ENCODE measurements around the gene ABHD17C.

The ABHD17C gene

DNA sequence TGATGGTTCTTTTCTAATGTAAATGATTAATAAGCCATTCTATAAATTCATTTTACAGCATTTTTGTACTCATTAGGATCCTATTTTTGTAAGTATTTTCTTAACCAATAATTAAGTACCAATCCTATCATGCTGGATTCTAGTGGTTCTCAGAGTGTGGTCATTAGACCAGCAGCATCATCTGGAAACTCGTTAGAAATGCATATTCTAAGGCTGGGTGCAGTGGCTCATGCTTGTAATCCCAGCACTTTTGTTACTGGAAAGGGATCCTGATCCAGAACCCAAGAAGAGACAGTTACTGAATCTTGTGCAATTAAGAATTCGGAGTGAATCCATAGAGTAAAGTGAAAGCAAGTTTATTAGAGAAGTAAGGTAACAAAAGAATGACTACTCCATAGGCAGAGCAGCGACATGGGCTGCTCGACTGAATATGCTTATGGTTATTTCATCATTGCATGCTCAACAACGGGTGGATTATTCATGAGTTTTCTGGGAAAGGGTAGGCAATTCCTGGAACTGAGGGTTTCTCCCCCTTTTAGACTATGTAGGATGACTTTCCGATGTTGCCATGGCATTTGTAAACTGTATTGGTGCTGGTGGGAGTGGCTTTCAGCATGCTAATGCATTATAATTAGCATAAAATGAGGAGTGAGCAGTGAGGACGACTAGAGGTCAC, 74.2 kb downstream of the ABHD17C start:
- DNase-seq, result no peak

DNA sequence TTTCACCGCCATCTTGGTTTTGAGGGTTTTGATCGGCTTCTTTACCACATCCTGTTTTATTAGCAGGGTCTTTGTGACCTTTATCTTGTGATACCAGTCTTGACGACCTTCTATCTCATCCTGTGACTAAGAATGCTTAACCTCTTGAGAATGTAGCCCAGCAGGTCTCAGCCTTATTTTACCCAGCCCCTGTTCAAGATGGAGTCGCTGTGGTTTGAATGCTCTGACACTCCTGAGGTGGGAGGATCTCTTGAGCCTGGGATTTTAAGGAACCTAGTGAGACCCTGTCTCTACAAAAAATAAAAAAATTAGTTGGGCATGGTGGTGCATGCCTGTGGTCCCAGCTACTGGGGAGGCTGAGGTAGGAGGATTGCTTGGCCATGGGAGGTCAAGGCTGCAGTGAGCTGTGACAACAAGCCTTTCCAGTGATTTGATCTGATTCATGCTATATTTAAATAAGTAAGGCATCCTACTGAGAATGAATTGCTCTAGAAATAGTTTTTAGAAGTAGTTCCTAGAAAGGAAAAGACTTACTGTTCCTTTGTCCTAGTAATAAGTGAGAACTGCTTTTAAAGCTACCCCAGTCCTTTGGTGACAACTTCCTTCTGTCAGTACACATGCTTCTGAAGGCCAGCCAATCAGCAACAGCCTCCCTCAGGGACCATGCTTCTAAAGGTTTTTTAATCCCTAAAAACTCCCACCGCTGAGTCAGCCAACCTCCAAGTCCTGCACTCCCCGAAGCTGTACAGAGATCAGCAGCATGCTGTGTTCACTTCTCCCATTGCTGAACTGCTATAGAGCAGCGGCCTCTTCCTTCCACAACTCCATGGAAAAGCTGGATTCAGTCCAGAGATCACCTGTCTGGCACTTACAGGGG, 75.0 kb downstream of the ABHD17C start:
- no peak for DNase-seq

DNA sequence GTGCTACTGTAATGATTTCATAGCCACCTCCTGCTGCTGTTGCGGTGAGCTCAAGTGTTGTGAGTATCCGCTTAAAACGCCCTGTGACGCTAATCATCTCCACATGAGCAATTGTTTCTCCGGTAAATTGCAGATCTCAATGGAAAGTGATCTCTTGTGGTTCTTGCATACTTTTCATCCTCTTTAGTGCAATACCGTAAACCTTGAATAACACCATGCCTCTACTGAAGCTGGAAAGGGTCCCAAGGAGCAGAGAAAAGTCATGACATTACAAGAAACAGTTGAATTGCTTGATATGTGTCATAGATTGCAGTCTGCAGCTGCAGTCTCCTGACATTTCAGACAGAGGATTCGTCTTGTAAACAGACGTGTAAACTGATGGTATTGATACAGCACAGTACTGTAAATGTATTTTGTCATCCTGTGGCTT, 78.0 kb downstream of the ABHD17C start:
- DNase-seq, result no peak

DNA sequence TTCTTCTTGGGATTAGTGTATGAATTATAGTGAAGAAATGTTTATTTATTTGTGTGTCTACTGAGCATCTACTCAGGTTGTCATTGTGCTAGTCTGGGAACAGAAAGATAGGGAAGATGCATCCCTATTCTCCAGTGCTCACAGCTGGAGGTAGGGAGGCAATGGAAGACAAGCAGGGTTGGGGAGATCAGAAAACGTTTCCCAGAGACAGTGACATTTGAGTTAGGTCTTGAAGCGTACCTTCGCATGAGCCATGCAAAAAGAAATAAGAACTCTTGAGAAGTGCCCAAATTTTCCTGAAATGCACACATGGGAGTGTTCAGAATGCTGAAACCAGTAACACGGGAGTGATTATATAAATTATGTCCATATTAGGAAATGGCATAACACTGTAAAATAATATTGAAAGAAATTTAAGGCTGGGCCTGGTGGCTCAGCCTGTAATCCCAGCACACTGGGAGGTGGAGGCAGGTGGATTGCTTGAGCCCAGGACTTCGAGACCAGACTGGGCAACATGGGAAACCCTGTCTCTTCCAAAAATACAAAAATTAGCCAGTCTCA, 78.8 kb downstream of the ABHD17C start:
- DNase-seq, result no peak

GRCh38 chr15:80774486-80774885, 79.4 kb downstream of the ABHD17C start:
- no peak for DNase-seq

GRCh38 chr15:80775338-80775737, 80.2 kb downstream of the ABHD17C start:
- no peak for DNase-seq

- DNase-seq, result peak; percentile 52
Observed at GRCh38 chr15:80776420-80777045, 81.4 kb downstream of the ABHD17C start.

GRCh38 chr15:80777137-80777536, 82.0 kb downstream of the ABHD17C start:
- DNase-seq, result no peak

DNA sequence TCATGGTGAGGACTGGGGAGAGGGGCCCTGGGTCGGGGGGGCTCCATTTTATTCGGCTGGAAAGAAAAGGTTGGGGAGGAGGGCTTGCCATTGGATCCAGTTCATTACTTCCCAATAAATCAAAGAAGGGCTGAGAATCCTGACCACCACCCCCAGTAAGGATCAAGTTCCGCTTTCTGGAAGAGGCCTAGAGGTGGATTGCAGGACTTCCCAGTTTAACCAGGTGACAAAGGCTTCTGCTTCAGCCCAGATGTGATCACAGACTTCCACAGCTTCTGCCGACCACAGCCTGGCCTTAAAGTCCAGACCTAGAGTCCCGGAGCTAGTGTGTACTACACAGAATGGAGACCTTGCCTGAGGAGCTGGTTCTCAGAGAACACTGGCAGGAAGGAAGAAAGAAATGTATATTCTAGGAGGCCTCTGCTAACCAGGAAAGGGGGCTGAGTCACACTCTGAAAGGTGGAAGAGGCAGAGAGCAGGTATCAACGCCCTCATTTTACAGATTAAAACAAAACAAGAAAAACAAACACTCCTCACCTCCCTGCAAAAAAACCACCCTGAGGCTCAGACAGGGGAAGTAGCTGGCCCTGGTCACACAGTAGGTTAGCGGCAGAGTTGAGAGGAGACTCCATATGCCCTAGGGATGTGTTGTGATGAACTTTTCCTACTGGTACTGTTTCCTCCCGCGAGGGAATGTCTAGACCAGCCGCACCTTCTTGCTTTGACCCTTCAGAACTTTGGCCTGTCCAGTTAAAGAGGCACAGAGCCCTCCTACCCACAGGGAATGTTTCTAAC, 82.9 kb downstream of the ABHD17C start:
- DNase-seq, result no peak

GRCh38 chr15:80778621-80778963, 83.5 kb downstream of the ABHD17C start:
- DNase-seq, result no peak

GRCh38 chr15:80778964-80779657, 84.0 kb downstream of the ABHD17C start, which contains the start of gene CEMIP:
TSS of gene CEMIP (plus strand) at chr15:80779370. CDS start at chr15:80873880, 94,510 bp downstream.
- peak; percentile 43 for DNase-seq

- DNase-seq, result no peak
Observed at GRCh38 chr15:80779658-80780415, 84.7 kb downstream of the ABHD17C start.

GRCh38 chr15:80780416-80781221, 85.5 kb downstream of the ABHD17C start:
- peak; percentile 26 for DNase-seq

DNA sequence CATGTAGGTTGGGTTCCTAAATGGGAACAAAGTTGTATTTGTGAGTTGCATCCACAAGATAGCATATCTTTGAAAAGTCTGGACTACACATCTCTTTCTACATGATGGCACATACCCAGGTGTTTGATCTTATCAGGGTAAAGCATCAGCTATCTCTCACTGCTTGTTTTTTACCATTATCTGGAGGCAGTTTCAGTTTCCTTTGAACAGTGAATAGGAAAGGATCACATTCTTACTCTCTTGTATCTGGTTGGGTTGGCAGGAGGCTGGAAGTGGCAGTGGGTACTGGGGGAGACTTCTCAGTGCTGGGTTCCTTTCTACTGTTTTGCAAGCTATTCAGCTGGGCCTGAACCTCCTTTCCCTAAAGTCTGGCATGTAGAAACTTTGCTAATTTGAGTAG, 88.2 kb downstream of the ABHD17C start:
- DNase-seq, result no peak

GRCh38 chr15:80785335-80785734, 90.2 kb downstream of the ABHD17C start:
- DNase-seq, result no peak

DNA sequence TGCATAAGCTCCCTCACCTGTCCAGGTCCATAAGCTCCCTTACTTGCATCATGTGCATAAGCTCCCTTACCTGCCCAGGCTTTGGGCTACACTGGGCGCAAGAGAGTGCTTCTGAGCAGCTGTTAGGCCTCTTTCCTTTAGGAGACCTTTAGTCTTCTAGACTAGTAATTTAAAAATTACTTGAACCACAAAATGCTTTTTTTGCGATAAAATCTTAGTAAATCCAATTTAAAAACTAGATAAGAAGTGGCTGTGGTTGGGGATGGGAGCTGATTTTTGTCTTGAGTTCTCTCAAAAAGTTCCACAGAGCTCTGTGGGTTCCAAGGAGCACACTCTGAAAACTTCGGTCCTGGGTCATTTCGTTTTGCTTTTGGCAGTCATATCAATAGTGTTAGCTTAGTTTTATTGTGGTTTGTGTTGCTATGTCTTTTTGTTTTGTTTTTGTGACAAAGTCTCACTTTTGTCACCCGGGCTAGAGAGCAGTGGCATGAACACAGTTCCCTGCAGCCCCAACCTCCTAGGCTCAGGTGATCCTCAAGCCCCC, 90.8 kb downstream of the ABHD17C start:
- DNase-seq, result no peak

- DNase-seq, result no peak
Observed at GRCh38 chr15:80787316-80787715, 92.2 kb downstream of the ABHD17C start.

GRCh38 chr15:80788536-80788935, 93.4 kb downstream of the ABHD17C start:
- DNase-seq, result no peak

GRCh38 chr15:80789296-80789695, 94.2 kb downstream of the ABHD17C start:
- DNase-seq, result no peak

- DNase-seq, result no peak
Observed at GRCh38 chr15:80789796-80790195, 94.7 kb downstream of the ABHD17C start.
